KG1 (cell line): ENCODE results near the gene PKLR.
"Not testable (repeated sequence)": the region's sequence is repeated elsewhere in the genome, so short reads cannot be mapped to it uniquely, and the experiment has no call there.

Source experiments
- DNase-seq: peaks from one replicate; lab custom pipeline; 2025; lab: John Stamatoyannopoulos, UW

Gene PKLR

GRCh38 chr1:155316922-155317321 is 15.7 kb upstream of the PKLR start:
- no peak for DNase-seq

GRCh38 chr1:155313261-155313660 is 12.0 kb upstream of the PKLR start:
- DNase-seq: no peak

- no peak for DNase-seq
Measured at GRCh38 chr1:155309423-155310021, 8.3 kb upstream of the PKLR start.

- peak; percentile 93 for DNase-seq
Measured at GRCh38 chr1:155308493-155309422, 7.5 kb upstream of the PKLR start, which contains the start of gene FDPS. Gene FDPS, plus strand, starts transcription at chr1:155308866. Its CDS starts 924 bp downstream, at chr1:155309790.

- no peak for DNase-seq
Measured at GRCh38 chr1:155307247-155307740, 6.1 kb upstream of the PKLR start.

GRCh38 chr1:155305881-155306391 is 4.7 kb upstream of the PKLR start:
- DNase-seq: no peak

- no peak for DNase-seq
Measured at GRCh38 chr1:155304558-155305063, 3.4 kb upstream of the PKLR start.

- DNase-seq: no peak
Measured at GRCh38 chr1:155300553-155301329, 497 bp downstream of the PKLR start.

GRCh38 chr1:155300024-155300423 is 1.2 kb downstream of the PKLR start:
- no peak for DNase-seq

- no peak for DNase-seq
Measured at GRCh38 chr1:155297384-155297783, 3.9 kb downstream of the PKLR start.

- no peak for DNase-seq
Measured at GRCh38 chr1:155296661-155297060, 4.6 kb downstream of the PKLR start.

- DNase-seq: no peak
Measured at GRCh38 chr1:155295942-155296267, 5.3 kb downstream of the PKLR start.

GRCh38 chr1:155295183-155295941 is 5.9 kb downstream of the PKLR start:
- DNase-seq: no peak

- no peak for DNase-seq
Measured at GRCh38 chr1:155294520-155295182, 6.6 kb downstream of the PKLR start.

- no peak for DNase-seq
Measured at GRCh38 chr1:155293086-155293749, 8.0 kb downstream of the PKLR start.

GRCh38 chr1:155291006-155291405 is 10.2 kb downstream of the PKLR start:
- not testable (repeated sequence) for DNase-seq

GRCh38 chr1:155287987-155288543 is 13.2 kb downstream of the PKLR start:
- DNase-seq: no peak

GRCh38 chr1:155286544-155286943 is 14.7 kb downstream of the PKLR start:
- DNase-seq: no peak

GRCh38 chr1:155285631-155286044 is 15.6 kb downstream of the PKLR start:
- DNase-seq: no peak

- DNase-seq: no peak
Measured at GRCh38 chr1:155285063-155285462, 16.2 kb downstream of the PKLR start.
